ENCODE results near the gene ST6GALNAC1.
A peak's percentile ranks its signal among the peaks of the same experiment; 100 is the strongest.

Gene ST6GALNAC1

GRCh38 chr17:76674600-76674999 is 31.0 kb upstream of the ST6GALNAC1 start:
- no peak for DNase-seq

GRCh38 chr17:76673729-76674128 is 30.2 kb upstream of the ST6GALNAC1 start:
- no peak for DNase-seq

DNA sequence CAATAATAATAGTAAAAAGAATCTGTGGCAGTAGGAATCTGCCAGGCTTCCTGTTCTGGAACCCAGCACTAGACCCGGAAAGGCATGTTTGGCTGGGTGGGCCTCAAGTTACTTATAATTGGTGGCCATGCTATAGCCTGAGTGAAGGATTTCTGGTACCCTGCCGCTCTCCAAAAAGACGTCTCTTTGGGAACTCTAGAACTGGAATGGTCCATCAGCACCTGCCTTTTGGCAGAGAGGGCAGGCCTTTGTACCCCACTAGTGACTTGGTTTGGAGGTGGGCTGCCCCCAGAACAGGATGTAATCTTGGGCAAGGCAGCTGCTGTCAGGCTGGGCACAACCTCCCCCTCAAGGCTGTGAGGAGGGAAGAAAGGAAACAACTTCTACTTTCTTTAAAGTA is 29.3 kb upstream of the ST6GALNAC1 start:
- DNase-seq: no peak

GRCh38 chr17:76672270-76672851 is 28.8 kb upstream of the ST6GALNAC1 start:
- no peak for DNase-seq

DNA sequence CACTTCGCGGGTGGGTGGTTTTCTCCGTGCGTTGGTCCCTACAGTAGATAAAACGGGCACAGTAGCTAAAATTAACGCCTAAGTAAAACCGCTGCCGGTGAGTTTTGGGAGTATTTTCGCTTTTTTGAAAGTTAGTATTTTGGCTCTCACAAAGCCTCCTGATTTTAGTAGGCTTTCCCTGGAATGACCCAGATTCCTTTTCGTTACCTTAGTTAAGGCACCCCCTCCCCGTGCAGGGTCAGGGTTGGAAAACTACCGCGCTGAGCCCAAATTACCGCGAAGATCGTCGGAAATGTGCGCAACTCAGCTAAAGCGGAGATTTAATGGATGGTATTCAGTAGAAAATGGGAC is 28.3 kb upstream of the ST6GALNAC1 start:
- no peak for DNase-seq

- DNase-seq: peak; percentile 100
Observed at GRCh38 chr17:76671123-76671911, 27.8 kb upstream of the ST6GALNAC1 start.

GRCh38 chr17:76670718-76671122 is 27.2 kb upstream of the ST6GALNAC1 start:
- DNase-seq: no peak

GRCh38 chr17:76670020-76670717 is 26.6 kb upstream of the ST6GALNAC1 start:
- DNase-seq: no peak

GRCh38 chr17:76667786-76668453 is 24.4 kb upstream of the ST6GALNAC1 start:
- no peak for DNase-seq

DNA sequence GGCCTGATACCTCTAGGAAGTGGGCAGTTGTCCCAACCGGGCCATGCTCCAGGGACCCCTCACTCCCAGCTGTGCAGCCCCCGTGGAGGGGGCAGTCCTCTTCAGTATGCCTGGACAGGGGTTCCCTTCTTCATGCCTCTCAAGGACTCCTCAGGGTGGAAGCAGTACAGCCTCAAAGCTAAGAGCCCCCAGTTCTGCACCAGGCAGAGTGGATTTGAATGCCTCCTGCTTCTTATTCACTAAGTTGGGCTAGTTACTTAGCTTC is 23.9 kb upstream of the ST6GALNAC1 start:
- DNase-seq: no peak

- DNase-seq: no peak
Observed at GRCh38 chr17:76660656-76661042, 17.1 kb upstream of the ST6GALNAC1 start.

GRCh38 chr17:76659928-76660655 is 16.5 kb upstream of the ST6GALNAC1 start:
- no peak for DNase-seq

DNA sequence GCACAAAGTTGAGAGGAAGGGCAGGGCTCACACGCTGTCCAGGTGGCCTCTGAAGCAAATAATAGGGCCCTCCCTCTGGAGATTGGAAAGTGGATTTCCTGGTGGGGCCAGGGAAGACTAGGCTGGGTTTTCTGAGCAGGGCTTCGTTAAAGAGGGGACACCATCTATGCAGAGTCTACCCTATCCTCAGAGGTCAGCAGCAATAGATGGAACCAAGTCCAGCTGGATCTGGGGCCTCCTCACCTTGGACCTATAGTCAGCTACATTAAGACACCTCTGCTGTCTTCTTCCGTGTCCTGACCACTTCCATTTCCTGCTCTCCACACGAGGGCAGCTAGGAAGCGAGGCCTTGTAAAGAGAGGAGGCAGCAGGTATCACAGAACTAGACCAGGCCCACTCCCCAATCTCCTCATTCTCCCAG is 14.7 kb upstream of the ST6GALNAC1 start:
- no peak for DNase-seq

GRCh38 chr17:76657505-76658241 is 14.1 kb upstream of the ST6GALNAC1 start:
- no peak for DNase-seq

DNA sequence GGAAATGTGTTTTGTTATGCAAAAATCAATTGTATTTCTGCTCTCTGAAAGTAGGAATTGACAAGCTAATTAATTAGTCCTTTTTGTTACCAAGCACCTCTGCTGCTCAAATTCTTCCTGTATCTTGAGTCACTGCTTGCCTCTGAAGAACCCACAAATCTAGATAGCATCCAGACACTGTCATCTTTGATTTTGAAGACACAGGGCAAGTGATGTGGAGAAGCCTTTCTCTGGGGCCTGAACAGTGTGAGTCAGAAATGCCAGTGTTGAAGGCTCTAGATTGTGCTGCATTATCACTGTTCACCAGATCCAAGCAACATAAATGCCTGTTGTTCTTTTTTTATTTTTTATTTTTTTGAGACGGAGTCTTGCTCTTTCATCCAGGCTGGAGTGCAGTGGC is 10.9 kb upstream of the ST6GALNAC1 start:
- no peak for DNase-seq

- DNase-seq: no peak
Observed at GRCh38 chr17:76650504-76650903, 6.9 kb upstream of the ST6GALNAC1 start.

- no peak for DNase-seq
Observed at GRCh38 chr17:76646712-76647111, 3.2 kb upstream of the ST6GALNAC1 start.

DNA sequence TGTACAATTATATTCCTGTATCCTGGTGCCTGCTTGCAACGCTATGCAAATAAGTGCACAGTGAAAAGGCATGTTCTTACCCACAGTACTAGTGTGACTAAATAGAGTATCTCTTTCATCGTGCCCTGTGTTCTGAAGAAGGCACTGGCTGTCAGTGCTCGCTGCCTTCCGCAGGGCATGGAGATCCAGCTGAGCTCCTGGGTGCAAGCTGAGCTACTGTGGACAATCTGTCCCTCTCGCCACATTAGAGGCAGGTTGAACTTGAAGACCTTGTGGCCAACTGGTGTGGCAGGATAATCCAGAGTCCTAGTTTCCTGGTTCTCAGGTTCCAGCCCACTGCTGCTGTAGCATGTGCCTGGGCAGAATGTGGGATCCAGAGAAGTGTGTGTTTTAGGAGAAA is 1.9 kb upstream of the ST6GALNAC1 start:
- DNase-seq: no peak

- no peak for DNase-seq
Observed at GRCh38 chr17:76644995-76645394, 1.4 kb upstream of the ST6GALNAC1 start.

DNA sequence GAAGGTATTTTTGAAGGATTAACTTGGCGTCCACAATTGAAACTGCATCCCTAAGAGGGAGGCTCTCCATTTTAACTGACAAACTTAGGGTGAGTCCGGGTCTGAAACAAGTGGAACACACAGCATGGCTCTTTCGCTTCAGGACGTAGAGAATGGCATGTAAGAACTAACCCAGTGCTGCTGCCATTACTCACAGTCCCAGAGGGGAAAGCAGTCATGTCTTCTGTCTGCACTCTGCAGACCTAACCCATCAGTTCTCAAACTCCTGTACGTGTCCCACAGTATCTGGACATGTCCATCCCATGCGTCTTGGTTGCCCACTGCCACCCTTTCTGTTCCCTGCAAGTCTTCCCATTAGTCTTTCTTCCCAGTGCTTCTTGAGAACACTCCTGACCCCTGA is 563 bp downstream of the ST6GALNAC1 start:
- DNase-seq: no peak

- no peak for DNase-seq
Observed at GRCh38 chr17:76642032-76642561, 1.5 kb downstream of the ST6GALNAC1 start.

GRCh38 chr17:76641501-76641900 is 2.1 kb downstream of the ST6GALNAC1 start:
- no peak for DNase-seq
